WTC11 (cell line): Measurements from ENCODE around the gene PIGN. TPM values are rescaled to one million over a fixed set of nuclear protein-coding genes. Genes with fewer than 3 reads are reported as not detected.

Experiments used
- ATAC-seq: fragments of 200-7000 bp; cut with Tn5 transposase; 2 replicates; pipeline ENCODE4 v1.10.0; 2021; ENCODE audit warnings: mild to moderate bottlenecking, moderate library complexity
- CTCF ChIA-PET: fragments of 300-600 bp; sonication (Branson Sonifier 250); formaldehyde crosslinking; loops from one replicate; lab custom pipeline; 2021; ENCODE audit warnings: antibody characterized with exemption; lab: Charles Lee
- POLR2A ChIA-PET: fragments of 350-600 bp; sonication (Branson Sonifier 250); formaldehyde crosslinking; loops from one replicate; lab custom pipeline; 2021; ENCODE audit warnings: antibody characterized with exemption; lab: Charles Lee
- DNase-seq: peaks from one replicate; pipeline ENCODE4 v3.0.0; 2021; ENCODE audit warnings: low spot score
- H3K27ac Mint-ChIP-seq: 2 replicates; pipeline ENCODE4 v1.8.0; 2021; ENCODE audit warnings: mixed read lengths
- H3K27me3 Mint-ChIP-seq: 2 replicates; pipeline ENCODE4 v1.8.0; 2021; ENCODE audit warnings: low read depth, mild to moderate bottlenecking, moderate library complexity, mixed read lengths
- H3K36me3 Mint-ChIP-seq: 2 replicates; pipeline ENCODE4 v1.8.0; 2021; ENCODE audit warnings: mixed read lengths
- H3K4me1 Mint-ChIP-seq: 2 replicates; pipeline ENCODE4 v1.8.0; 2022; ENCODE audit warnings: mixed read lengths
- H3K4me3 Mint-ChIP-seq: 2 replicates; pipeline ENCODE4 v1.8.0; 2021; ENCODE audit warnings: mild to moderate bottlenecking, moderate library complexity, mixed read lengths
- H3K9me3 Mint-ChIP-seq: 2 replicates; pipeline ENCODE4 v1.8.0; 2021; ENCODE audit warnings: mixed read lengths
- AR ChIP-seq: fragments of 250-450 bp; sonication (Bioruptor Pico); IDR thresholded peaks from 2 replicates; pipeline ENCODE4 v1.9.0; 2021; ENCODE audit warnings: mild to moderate bottlenecking
- CBFB ChIP-seq: sonication (generic); formaldehyde crosslinking; IDR thresholded peaks from 2 replicates; pipeline ENCODE4 v1.8.1; 2022; ENCODE audit warnings: mild to moderate bottlenecking, low read depth, missing genetic modification reagents
- E2F1 ChIP-seq: sonication (generic); formaldehyde crosslinking; IDR thresholded peaks from 2 replicates; pipeline ENCODE4 v1.8.0; 2022; ENCODE audit warnings: mild to moderate bottlenecking, missing genetic modification reagents
- E2F5 ChIP-seq: sonication (generic); formaldehyde crosslinking; IDR thresholded peaks from 2 replicates; pipeline ENCODE4 v1.8.1; 2022; ENCODE audit warnings: mild to moderate bottlenecking, moderate library complexity, missing genetic modification reagents
- ELF4 ChIP-seq: sonication (generic); formaldehyde crosslinking; IDR thresholded peaks from 2 replicates; pipeline ENCODE4 v1.8.1; 2022; ENCODE audit warnings: low read depth, mild to moderate bottlenecking, moderate library complexity, missing genetic modification reagents
- GABPB1 ChIP-seq: sonication (generic); formaldehyde crosslinking; IDR thresholded peaks from 2 replicates; pipeline ENCODE4 v1.8.1; 2023; ENCODE audit warnings: mild to moderate bottlenecking, missing genetic modification reagents
- HMGA2 ChIP-seq: fragments of 250-450 bp; sonication (Bioruptor Pico); IDR thresholded peaks from 2 replicates; pipeline ENCODE4 v1.4.0; 2021; ENCODE audit warnings: mild to moderate bottlenecking, moderate library complexity
- MYBL2 ChIP-seq: sonication (generic); formaldehyde crosslinking; IDR thresholded peaks from 2 replicates; pipeline ENCODE4 v1.8.1; 2023; ENCODE audit warnings: mild to moderate bottlenecking, moderate library complexity, missing genetic modification reagents
- NFE2L1 ChIP-seq: sonication (generic); formaldehyde crosslinking; IDR thresholded peaks from 2 replicates; pipeline ENCODE4 v1.8.1; 2023; ENCODE audit warnings: missing genetic modification reagents
- NFYB ChIP-seq: sonication (generic); formaldehyde crosslinking; conservative IDR thresholded peaks from 2 replicates; pipeline ENCODE4 v1.8.0; 2022; ENCODE audit warnings: low read depth, missing genetic modification reagents
- NR3C1 ChIP-seq: sonication (generic); formaldehyde crosslinking; conservative IDR thresholded peaks from 2 replicates; pipeline ENCODE4 v1.8.1; 2023; ENCODE audit warnings: low read depth, mild to moderate bottlenecking, missing genetic modification reagents
- PRRX2 ChIP-seq: fragments of 250-450 bp; sonication (Bioruptor Pico); IDR thresholded peaks from 2 replicates; pipeline ENCODE4 v1.8.0; 2021; ENCODE audit warnings: mild to moderate bottlenecking
- TCF7 ChIP-seq: sonication (generic); formaldehyde crosslinking; IDR thresholded peaks from 2 replicates; pipeline ENCODE4 v1.8.0; 2022; ENCODE audit warnings: mild to moderate bottlenecking, low read depth, missing genetic modification reagents, moderate library complexity
- TEAD1 ChIP-seq: sonication (generic); formaldehyde crosslinking; IDR thresholded peaks from 2 replicates; pipeline ENCODE4 v1.8.0; 2022; ENCODE audit warnings: mild to moderate bottlenecking, missing genetic modification reagents
- TEAD4 ChIP-seq: sonication (generic); formaldehyde crosslinking; IDR thresholded peaks from 2 replicates; pipeline ENCODE4 v1.8.0; 2022; ENCODE audit warnings: mild to moderate bottlenecking, missing genetic modification reagents
- TP53 ChIP-seq: sonication (generic); formaldehyde crosslinking; IDR thresholded peaks from 2 replicates; pipeline ENCODE4 v1.8.1; 2023; ENCODE audit warnings: mild to moderate bottlenecking, missing genetic modification reagents
- ZBTB43 ChIP-seq: sonication (generic); formaldehyde crosslinking; IDR thresholded peaks from 2 replicates; pipeline ENCODE4 v1.8.1; 2023; ENCODE audit warnings: mild to moderate bottlenecking, missing genetic modification reagents
- ZNF219 ChIP-seq: sonication (generic); formaldehyde crosslinking; IDR thresholded peaks from 2 replicates; pipeline ENCODE4 v1.8.0; 2023; ENCODE audit warnings: missing genetic modification reagents, mild to moderate bottlenecking, borderline replicate concordance
- ZNF281 ChIP-seq: sonication (generic); formaldehyde crosslinking; IDR thresholded peaks from 2 replicates; pipeline ENCODE4 v1.8.0; 2023; ENCODE audit warnings: mild to moderate bottlenecking, missing genetic modification reagents
- ZNF423 ChIP-seq: fragments of 250-450 bp; sonication (Bioruptor Pico); IDR thresholded peaks from 2 replicates; pipeline ENCODE4 v2.1.2; 2022; ENCODE audit warnings: mild to moderate bottlenecking, moderate library complexity
- total RNA-seq: library from RNA; stranded (reverse); gene quantifications from 3 replicates; pipeline ENCODE4 v1.2.3, GENCODE V29; 2021
- TF ChIP-seq, protein P1 (sequence below): sonication (generic); formaldehyde crosslinking; IDR thresholded peaks from 2 replicates; pipeline ENCODE4 v1.8.1; 2023; ENCODE audit warnings: mild to moderate bottlenecking, missing genetic modification reagents, borderline replicate concordance

Gene PIGN
- total RNA-seq, 1 experiment from 2014 or later = 23.4 TPM

DNA sequence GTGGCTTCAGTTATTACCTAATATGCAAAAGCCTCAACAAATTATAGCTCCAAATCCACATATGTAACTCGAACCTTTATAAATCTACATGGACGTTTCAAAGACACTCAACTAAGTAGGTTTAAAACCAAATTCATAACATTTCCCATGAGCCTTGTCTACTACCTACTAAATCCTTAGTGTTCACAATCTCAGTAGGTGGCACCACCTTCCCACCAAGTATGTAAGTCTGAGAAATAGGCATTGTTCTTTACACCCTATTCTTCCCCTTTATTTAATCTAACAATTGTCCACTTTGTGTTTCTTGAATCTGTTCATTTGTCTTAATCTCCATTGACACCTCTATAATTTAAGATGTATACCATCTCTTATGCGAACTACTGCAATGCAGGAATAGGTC is 4.6 kb downstream of the PIGN start:
- Mint-ChIP-seq H3K27ac (no peak overlapping the region), H3K27me3 (no peaks in the 10 kb centered on the region), H3K9me3 (no peaks in the 10 kb centered on the region), H3K4me3 (no peak overlapping the region), H3K4me1 (peaks cover 11% of the 10 kb centered on the region)
- no peak for TF ChIP-seq NFE2L1 (CRISPR knock-in tag)
- no peak for TF ChIP-seq ZNF281 (CRISPR knock-in tag)
- TF ChIP-seq CBFB (CRISPR knock-in tag) = no peak
- no peak for TF ChIP-seq TEAD1 (CRISPR knock-in tag)
- no peak for TF ChIP-seq MYBL2 (CRISPR knock-in tag)
- TF ChIP-seq PRRX2 = no peak
- no peak for TF ChIP-seq E2F1 (CRISPR knock-in tag)
- TF ChIP-seq AR = no peak
- TF ChIP-seq E2F5 = no peak
- TF ChIP-seq, all 79 proteins: peak for 0
- no peak for ATAC-seq
- ChIA-PET POLR2A (no interaction called here), CTCF (interaction anchor here (1.1 kb wide), 1 partner anchor 384 kb away, joined by 3 read pairs; no protein-coding TSS in a partner anchor)
- no peak for DNase-seq
- peaks cover 1% of the 10 kb centered on the region; the same call in 1 of the 2 replicates for H3K36me3 Mint-ChIP-seq

DNA sequence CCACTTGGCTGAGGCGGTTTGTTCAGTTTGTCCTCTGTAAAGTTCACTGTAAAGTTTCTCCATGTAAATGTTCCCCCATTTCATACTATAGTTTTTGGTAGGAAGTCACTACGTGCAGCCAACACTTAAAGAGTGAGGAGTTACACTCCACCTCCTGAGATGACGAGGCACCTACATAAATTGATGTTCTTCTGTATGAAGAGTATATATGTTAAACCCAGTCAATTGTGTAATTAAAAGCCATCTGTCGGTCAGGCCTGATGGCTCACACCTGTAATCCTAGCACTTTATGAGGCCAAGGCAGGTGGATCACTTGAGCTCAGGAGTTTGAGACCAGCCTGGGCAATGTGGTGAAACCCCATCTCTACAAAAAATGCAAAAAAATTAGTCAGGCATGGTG is 7.6 kb downstream of the PIGN start:
- DNase-seq (no peak), ATAC-seq (no peak)
- peaks cover 2% of the 10 kb centered on the region; the same call in 1 of the 2 replicates for H3K4me1 Mint-ChIP-seq
- no peaks in the 10 kb centered on the region; the same call in none of the 2 replicates for H3K27me3 Mint-ChIP-seq
- H3K36me3 Mint-ChIP-seq = no peaks in the 10 kb centered on the region
- no peaks in the 10 kb centered on the region for H3K9me3 Mint-ChIP-seq
- no peak overlapping the region for H3K4me3 Mint-ChIP-seq
- ChIA-PET POLR2A (no interaction called here), CTCF (no interaction called here)
- H3K27ac Mint-ChIP-seq = no peak overlapping the region
- TF ChIP-seq TP53 (CRISPR knock-in tag) = no peak

- H3K4me1 Mint-ChIP-seq = peaks cover 4% of the 10 kb centered on the region
- no peaks in the 10 kb centered on the region for H3K36me3 Mint-ChIP-seq
- CTCF ChIA-PET = no interaction called here
- no peak overlapping the region for H3K4me3 Mint-ChIP-seq
- H3K9me3 Mint-ChIP-seq = no peaks in the 10 kb centered on the region
- POLR2A ChIA-PET = interaction anchor here (2.5 kb wide), 1 partner anchor 10 kb away, joined by 8 read pairs; the partner anchor contains the start of genes PIGN and RELCH
- DNase-seq (no peak), ATAC-seq (no peak)
- H3K27me3 Mint-ChIP-seq = peaks cover 13% of the 10 kb centered on the region
- H3K27ac Mint-ChIP-seq = no peak overlapping the region
- no peak for TF ChIP-seq GABPB1 (CRISPR knock-in tag)
- TF ChIP-seq HMGA2 (CRISPR knock-in tag) = no peak
- no peak for TF ChIP-seq ELF4 (CRISPR knock-in tag)
- TF ChIP-seq, protein P1, sequence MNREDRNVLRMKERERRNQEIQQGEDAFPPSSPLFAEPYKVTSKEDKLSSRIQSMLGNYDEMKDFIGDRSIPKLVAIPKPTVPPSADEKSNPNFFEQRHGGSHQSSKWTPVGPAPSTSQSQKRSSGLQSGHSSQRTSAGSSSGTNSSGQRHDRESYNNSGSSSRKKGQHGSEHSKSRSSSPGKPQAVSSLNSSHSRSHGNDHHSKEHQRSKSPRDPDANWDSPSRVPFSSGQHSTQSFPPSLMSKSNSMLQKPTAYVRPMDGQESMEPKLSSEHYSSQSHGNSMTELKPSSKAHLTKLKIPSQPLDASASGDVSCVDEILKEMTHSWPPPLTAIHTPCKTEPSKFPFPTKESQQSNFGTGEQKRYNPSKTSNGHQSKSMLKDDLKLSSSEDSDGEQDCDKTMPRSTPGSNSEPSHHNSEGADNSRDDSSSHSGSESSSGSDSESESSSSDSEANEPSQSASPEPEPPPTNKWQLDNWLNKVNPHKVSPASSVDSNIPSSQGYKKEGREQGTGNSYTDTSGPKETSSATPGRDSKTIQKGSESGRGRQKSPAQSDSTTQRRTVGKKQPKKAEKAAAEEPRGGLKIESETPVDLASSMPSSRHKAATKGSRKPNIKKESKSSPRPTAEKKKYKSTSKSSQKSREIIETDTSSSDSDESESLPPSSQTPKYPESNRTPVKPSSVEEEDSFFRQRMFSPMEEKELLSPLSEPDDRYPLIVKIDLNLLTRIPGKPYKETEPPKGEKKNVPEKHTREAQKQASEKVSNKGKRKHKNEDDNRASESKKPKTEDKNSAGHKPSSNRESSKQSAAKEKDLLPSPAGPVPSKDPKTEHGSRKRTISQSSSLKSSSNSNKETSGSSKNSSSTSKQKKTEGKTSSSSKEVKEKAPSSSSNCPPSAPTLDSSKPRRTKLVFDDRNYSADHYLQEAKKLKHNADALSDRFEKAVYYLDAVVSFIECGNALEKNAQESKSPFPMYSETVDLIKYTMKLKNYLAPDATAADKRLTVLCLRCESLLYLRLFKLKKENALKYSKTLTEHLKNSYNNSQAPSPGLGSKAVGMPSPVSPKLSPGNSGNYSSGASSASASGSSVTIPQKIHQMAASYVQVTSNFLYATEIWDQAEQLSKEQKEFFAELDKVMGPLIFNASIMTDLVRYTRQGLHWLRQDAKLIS (CRISPR knock-in tag) = no peak
- no peak for TF ChIP-seq ZBTB43
- no peak for TF ChIP-seq ZNF219 (CRISPR knock-in tag)
- no peak for TF ChIP-seq TCF7 (CRISPR knock-in tag)
- no peak for TF ChIP-seq TEAD4 (CRISPR knock-in tag)
- no peak for TF ChIP-seq ZNF423
- no peak for TF ChIP-seq NFYB
- no peak for TF ChIP-seq NR3C1 (CRISPR knock-in tag)
Measured at GRCh38 chr18:62177271-62177670, 9.6 kb downstream of the PIGN start.
